ENCODE results near the gene CASP6.

DNA sequence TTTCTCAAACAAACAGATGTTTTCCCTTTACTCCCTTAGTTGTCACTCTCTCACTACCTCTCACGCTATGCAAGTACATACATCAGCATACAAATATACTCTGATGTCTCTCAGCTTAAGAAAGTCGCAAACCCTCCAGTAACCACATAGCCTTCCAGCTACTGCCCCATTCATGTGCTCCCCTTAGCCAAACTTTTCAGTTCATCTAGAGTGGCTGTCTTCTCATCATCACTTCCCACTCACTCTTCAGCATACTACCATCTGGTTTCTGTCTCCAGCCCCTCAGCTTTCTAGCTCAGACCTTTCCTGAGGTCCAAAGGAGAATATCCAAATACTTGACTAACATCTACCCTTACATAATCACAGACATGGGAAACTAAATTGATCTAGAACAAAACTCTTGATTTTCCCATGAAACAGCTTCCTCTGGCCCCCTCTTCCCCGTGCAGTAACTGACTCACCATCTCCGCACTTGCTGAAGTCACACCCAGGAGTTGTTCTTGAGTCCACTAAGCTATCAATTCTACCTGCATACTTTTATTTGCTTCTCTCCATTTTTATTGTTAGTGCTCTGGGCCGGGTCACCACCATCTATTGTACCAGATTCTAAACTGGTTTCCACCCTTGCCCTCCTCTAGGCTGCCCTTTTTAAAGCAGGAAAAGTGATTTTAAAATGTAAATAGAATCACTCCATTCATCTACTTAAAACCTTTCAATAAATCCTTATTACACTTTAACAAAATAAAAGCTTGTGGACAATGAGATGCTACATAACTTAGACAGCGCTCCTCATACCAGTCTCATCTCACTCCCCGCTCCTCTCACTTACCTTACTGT, 57.2 kb downstream of the CASP6 start:
- TF ChIP-seq, protein P1, sequence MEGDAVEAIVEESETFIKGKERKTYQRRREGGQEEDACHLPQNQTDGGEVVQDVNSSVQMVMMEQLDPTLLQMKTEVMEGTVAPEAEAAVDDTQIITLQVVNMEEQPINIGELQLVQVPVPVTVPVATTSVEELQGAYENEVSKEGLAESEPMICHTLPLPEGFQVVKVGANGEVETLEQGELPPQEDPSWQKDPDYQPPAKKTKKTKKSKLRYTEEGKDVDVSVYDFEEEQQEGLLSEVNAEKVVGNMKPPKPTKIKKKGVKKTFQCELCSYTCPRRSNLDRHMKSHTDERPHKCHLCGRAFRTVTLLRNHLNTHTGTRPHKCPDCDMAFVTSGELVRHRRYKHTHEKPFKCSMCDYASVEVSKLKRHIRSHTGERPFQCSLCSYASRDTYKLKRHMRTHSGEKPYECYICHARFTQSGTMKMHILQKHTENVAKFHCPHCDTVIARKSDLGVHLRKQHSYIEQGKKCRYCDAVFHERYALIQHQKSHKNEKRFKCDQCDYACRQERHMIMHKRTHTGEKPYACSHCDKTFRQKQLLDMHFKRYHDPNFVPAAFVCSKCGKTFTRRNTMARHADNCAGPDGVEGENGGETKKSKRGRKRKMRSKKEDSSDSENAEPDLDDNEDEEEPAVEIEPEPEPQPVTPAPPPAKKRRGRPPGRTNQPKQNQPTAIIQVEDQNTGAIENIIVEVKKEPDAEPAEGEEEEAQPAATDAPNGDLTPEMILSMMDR (IDR thresholded peaks at IDR 0.05; ENCODE audit: control extremely low read depth in 1 of 3, insufficient read depth in 1 of 3, low read depth in 1 of 3, low read length in 3 of 3): no peak
- TF ChIP-seq EP300 (IDR thresholded peaks at IDR 0.05; ENCODE audit: borderline replicate concordance in 1 of 2, low read depth in 2 of 2, low read length in 2 of 2) (no peak), TCF12 (IDR thresholded peaks at IDR 0.05; ENCODE audit: low read depth, low read length) (no peak), POLR2A (IDR thresholded peaks at IDR 0.05; ENCODE audit: control extremely low read depth in 1 of 2, low read depth in 2 of 2, low read length in 2 of 2) (no peak), EZH2 (IDR thresholded peaks at IDR 0.05; ENCODE audit: low read depth, low read length, severe bottlenecking) (no peak), SP1 (IDR thresholded peaks at IDR 0.05; ENCODE audit: low read depth, low read length) (no peak)
- TF ChIP-seq, protein P2, sequence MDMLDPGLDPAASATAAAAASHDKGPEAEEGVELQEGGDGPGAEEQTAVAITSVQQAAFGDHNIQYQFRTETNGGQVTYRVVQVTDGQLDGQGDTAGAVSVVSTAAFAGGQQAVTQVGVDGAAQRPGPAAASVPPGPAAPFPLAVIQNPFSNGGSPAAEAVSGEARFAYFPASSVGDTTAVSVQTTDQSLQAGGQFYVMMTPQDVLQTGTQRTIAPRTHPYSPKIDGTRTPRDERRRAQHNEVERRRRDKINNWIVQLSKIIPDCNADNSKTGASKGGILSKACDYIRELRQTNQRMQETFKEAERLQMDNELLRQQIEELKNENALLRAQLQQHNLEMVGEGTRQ (IDR thresholded peaks at IDR 0.05; ENCODE audit: low read length): no peak
